Neural cell (in vitro differentiated cells): Measurements from ENCODE around the gene HCFC1. TPM values are rescaled to one million over a fixed set of nuclear protein-coding genes. Genes with fewer than 3 reads are reported as not detected.

Experiments used
- H2AFZ ChIP-seq: fragments of 200-600, 300-800 bp; sonication (generic), shearing (Covaris generic); 2 replicates; pipeline ENCODE4 v1.6.0; 2014; ENCODE audit warnings: low read depth, mild to moderate bottlenecking, antibody characterized with exemption, low read length, moderate library complexity
- H3F3A ChIP-seq: fragments of 200-600 bp; shearing (Covaris generic); 2 replicates; pipeline ENCODE4 v1.6.1; 2016; ENCODE audit warnings: mild to moderate bottlenecking, moderate library complexity, mixed read lengths, antibody characterized with exemption, low read length; ENCODE audit not compliant: insufficient read depth, poor library complexity, severe bottlenecking
- H3K27ac ChIP-seq: fragments of 200-600, 300-800 bp; sonication (generic), shearing (Covaris generic); 2 replicates; pipeline ENCODE4 v1.5.1; 2014; ENCODE audit warnings: mild to moderate bottlenecking, low read length, moderate library complexity
- H3K27me3 ChIP-seq: fragments of 300-800, 200-600 bp; sonication (generic), shearing (Covaris generic); 2 replicates; pipeline ENCODE4 v1.6.0; 2014; ENCODE audit warnings: mild to moderate bottlenecking, low read depth, low read length, moderate library complexity; ENCODE audit not compliant: insufficient read depth
- H3K36me3 ChIP-seq: fragments of 300-800, 200-600 bp; sonication (generic), shearing (Covaris generic); 2 replicates; pipeline ENCODE4 v1.5.1; 2014; ENCODE audit warnings: mild to moderate bottlenecking, antibody characterized with exemption, low read length, moderate library complexity; ENCODE audit not compliant: insufficient read depth
- H3K4me2 ChIP-seq: fragments of 300-800, 200-600 bp; sonication (generic), shearing (Covaris generic); 2 replicates; pipeline ENCODE4 v1.6.0; 2014; ENCODE audit warnings: mild to moderate bottlenecking, low read length
- H3K4me3 ChIP-seq: fragments of 300-800, 200-600 bp; sonication (generic), shearing (Covaris generic); 2 replicates; pipeline ENCODE4 v1.5.1; 2014; ENCODE audit warnings: mild to moderate bottlenecking, low read length, moderate library complexity
- H3K79me2 ChIP-seq: fragments of 200-600 bp; shearing (Covaris generic); replicated peaks from 2 replicates; pipeline ENCODE4 v1.6.0; 2014; ENCODE audit warnings: mild to moderate bottlenecking, low read length, moderate library complexity; ENCODE audit not compliant: insufficient read depth
- H3K9ac ChIP-seq: fragments of 300-800, 200-600 bp; sonication (generic), shearing (Covaris generic); 2 replicates; pipeline ENCODE4 v1.6.1; 2016; ENCODE audit warnings: mild to moderate bottlenecking, low read length, mixed read lengths
- H3K9me2 ChIP-seq: fragments of 200-600 bp; shearing (Covaris generic); 2 replicates; pipeline ENCODE4 v1.6.1; 2016; ENCODE audit warnings: mild to moderate bottlenecking, low read length, mixed read lengths; ENCODE audit not compliant: insufficient read depth
- H3K9me3 ChIP-seq: fragments of 200-600, 300-800 bp; sonication (generic), shearing (Covaris generic); 2 replicates; pipeline ENCODE4 v1.6.1; 2016; ENCODE audit warnings: mild to moderate bottlenecking, mixed run types, low read length, moderate library complexity, mixed read lengths
- H4K20me1 ChIP-seq: fragments of 200-600 bp; shearing (Covaris generic); 2 replicates; pipeline ENCODE4 v1.6.1; 2016; ENCODE audit warnings: mild to moderate bottlenecking, mixed run types; ENCODE audit not compliant: insufficient read depth
- EP300 ChIP-seq: fragments of 450-650 bp; conservative IDR thresholded peaks from 2 replicates; pipeline ENCODE4 v1.6.1; 2014; ENCODE audit warnings: antibody characterized with exemption, mild to moderate bottlenecking, moderate library complexity; ENCODE audit not compliant: poor library complexity, severe bottlenecking
- EZH2 ChIP-seq: fragments of 200-600, 300-800 bp; shearing (Covaris generic), sonication (generic); IDR thresholded peaks from 2 replicates; pipeline ENCODE4 v1.6.1; 2014; ENCODE audit warnings: antibody characterized with exemption, low read length, borderline replicate concordance, mild to moderate bottlenecking; ENCODE audit not compliant: insufficient read depth, poor library complexity, severe bottlenecking
- MXI1 ChIP-seq: fragments of 450-650 bp; conservative IDR thresholded peaks from 2 replicates; pipeline ENCODE4 v1.6.1; 2014; ENCODE audit warnings: antibody characterized with exemption, mild to moderate bottlenecking; ENCODE audit not compliant: poor library complexity, severe bottlenecking
- POLR2AphosphoS5 ChIP-seq: IDR thresholded peaks from 2 replicates; pipeline ENCODE4 v1.6.1; 2012
- RAD21 ChIP-seq: fragments of 450-650 bp; conservative IDR thresholded peaks from 2 replicates; pipeline ENCODE4 v1.6.1; 2014; ENCODE audit warnings: antibody characterized with exemption, mild to moderate bottlenecking, moderate library complexity
- SMC3 ChIP-seq: fragments of 450-650 bp; conservative IDR thresholded peaks from 2 replicates; pipeline ENCODE4 v1.6.1; 2014; ENCODE audit warnings: antibody characterized with exemption, mild to moderate bottlenecking, moderate library complexity; ENCODE audit not compliant: poor library complexity
- TAF1 ChIP-seq: IDR thresholded peaks from 2 replicates; pipeline ENCODE4 v1.6.1; 2012; ENCODE audit warnings: low read depth
- polyA plus RNA-seq: library from polyadenylated mRNA; depleted of rRNA; stranded (reverse); fragments of >200 nt; gene quantifications from 2 replicates; pipeline ENCODE4 v1.2.3, GENCODE V29; 2014
- TF ChIP-seq, protein P1 (sequence below): IDR thresholded peaks from 2 replicates; pipeline ENCODE4 v1.6.1; 2012; ENCODE audit warnings: borderline replicate concordance
- TF ChIP-seq, protein P2 (sequence below): fragments of 450-650 bp; IDR thresholded peaks from 2 replicates; pipeline ENCODE4 v1.5.1; 2014; ENCODE audit warnings: antibody characterized with exemption, mild to moderate bottlenecking, moderate library complexity; ENCODE audit not compliant: poor library complexity, severe bottlenecking

The HCFC1 gene
- polyA plus RNA-seq, 1 donor from 2014 or later: 7.3 TPM

- H3K9ac ChIP-seq: peak overlapping the region; percentile 92
- peak overlapping the region; percentile 80 for H3K4me2 ChIP-seq
- H3K36me3 ChIP-seq: no peaks in the 10 kb centered on the region
- no peaks in the 10 kb centered on the region for H4K20me1 ChIP-seq
- no peak overlapping the region for H2AFZ ChIP-seq
- peak overlapping the region; percentile 94 for H3K27ac ChIP-seq
- no peaks in the 10 kb centered on the region for H3K9me3 ChIP-seq
- no peaks in the 10 kb centered on the region for H3K9me2 ChIP-seq
- peak overlapping the region; percentile 71 for H3K4me3 ChIP-seq
- H3F3A ChIP-seq: no peaks in the 10 kb centered on the region
- no peaks in the 10 kb centered on the region for H3K79me2 ChIP-seq
- TF ChIP-seq, protein P1, sequence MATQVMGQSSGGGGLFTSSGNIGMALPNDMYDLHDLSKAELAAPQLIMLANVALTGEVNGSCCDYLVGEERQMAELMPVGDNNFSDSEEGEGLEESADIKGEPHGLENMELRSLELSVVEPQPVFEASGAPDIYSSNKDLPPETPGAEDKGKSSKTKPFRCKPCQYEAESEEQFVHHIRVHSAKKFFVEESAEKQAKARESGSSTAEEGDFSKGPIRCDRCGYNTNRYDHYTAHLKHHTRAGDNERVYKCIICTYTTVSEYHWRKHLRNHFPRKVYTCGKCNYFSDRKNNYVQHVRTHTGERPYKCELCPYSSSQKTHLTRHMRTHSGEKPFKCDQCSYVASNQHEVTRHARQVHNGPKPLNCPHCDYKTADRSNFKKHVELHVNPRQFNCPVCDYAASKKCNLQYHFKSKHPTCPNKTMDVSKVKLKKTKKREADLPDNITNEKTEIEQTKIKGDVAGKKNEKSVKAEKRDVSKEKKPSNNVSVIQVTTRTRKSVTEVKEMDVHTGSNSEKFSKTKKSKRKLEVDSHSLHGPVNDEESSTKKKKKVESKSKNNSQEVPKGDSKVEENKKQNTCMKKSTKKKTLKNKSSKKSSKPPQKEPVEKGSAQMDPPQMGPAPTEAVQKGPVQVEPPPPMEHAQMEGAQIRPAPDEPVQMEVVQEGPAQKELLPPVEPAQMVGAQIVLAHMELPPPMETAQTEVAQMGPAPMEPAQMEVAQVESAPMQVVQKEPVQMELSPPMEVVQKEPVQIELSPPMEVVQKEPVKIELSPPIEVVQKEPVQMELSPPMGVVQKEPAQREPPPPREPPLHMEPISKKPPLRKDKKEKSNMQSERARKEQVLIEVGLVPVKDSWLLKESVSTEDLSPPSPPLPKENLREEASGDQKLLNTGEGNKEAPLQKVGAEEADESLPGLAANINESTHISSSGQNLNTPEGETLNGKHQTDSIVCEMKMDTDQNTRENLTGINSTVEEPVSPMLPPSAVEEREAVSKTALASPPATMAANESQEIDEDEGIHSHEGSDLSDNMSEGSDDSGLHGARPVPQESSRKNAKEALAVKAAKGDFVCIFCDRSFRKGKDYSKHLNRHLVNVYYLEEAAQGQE: no peak
- TF ChIP-seq TAF1 (no peak), MXI1 (no peak), EZH2 (no peak), EP300 (no peak), RAD21 (no peak), SMC3 (no peak), POLR2AphosphoS5 (no peak)
- TF ChIP-seq, protein P2, sequence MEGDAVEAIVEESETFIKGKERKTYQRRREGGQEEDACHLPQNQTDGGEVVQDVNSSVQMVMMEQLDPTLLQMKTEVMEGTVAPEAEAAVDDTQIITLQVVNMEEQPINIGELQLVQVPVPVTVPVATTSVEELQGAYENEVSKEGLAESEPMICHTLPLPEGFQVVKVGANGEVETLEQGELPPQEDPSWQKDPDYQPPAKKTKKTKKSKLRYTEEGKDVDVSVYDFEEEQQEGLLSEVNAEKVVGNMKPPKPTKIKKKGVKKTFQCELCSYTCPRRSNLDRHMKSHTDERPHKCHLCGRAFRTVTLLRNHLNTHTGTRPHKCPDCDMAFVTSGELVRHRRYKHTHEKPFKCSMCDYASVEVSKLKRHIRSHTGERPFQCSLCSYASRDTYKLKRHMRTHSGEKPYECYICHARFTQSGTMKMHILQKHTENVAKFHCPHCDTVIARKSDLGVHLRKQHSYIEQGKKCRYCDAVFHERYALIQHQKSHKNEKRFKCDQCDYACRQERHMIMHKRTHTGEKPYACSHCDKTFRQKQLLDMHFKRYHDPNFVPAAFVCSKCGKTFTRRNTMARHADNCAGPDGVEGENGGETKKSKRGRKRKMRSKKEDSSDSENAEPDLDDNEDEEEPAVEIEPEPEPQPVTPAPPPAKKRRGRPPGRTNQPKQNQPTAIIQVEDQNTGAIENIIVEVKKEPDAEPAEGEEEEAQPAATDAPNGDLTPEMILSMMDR: no peak
- H3K27me3 ChIP-seq: no peaks in the 10 kb centered on the region
These were observed 44.6 kb downstream of the HCFC1 start for GRCh38 chrX:153926858-153927671.

DNA sequence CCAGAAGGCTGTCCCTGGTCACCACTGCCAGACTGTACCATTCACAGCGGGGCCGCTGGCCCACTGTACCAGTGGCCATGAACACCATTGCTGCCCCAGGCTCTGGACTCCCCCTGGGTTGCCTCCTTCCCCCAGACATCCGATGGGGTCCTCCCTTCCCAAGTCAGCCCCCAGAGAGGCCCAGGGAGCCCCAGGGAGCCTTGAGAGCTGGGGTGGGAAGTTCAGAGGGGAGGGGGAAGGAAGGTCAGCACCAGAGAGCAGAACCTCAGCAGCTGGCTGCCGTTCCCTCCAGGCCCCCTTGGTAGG lies 45.1 kb downstream of the HCFC1 start:
- H3K27ac ChIP-seq: peak overlapping the region; percentile 94
- no peaks in the 10 kb centered on the region for H3F3A ChIP-seq
- no peaks in the 10 kb centered on the region for H3K9me2 ChIP-seq
- H2AFZ ChIP-seq: no peak overlapping the region
- H3K27me3 ChIP-seq: no peaks in the 10 kb centered on the region
- TF ChIP-seq MXI1: no peak
- no peak for TF ChIP-seq TAF1
- no peak for TF ChIP-seq EP300
- TF ChIP-seq, protein P2: no peak
- TF ChIP-seq RAD21: no peak
- TF ChIP-seq POLR2AphosphoS5: no peak
- TF ChIP-seq SMC3: no peak
- TF ChIP-seq EZH2: no peak
- TF ChIP-seq, protein P1: no peak
- H3K9ac ChIP-seq: peak overlapping the region; percentile 92
- H3K79me2 ChIP-seq: no peaks in the 10 kb centered on the region
- peak overlapping the region; percentile 71 for H3K4me3 ChIP-seq
- H3K9me3 ChIP-seq: no peaks in the 10 kb centered on the region
- H3K36me3 ChIP-seq: no peaks in the 10 kb centered on the region
- H4K20me1 ChIP-seq: no peaks in the 10 kb centered on the region
- no peak overlapping the region for H3K4me2 ChIP-seq
